ENCODE measurements around the gene MYH10.

GRCh38 chr17:8650119-8650499 lies 19.6 kb upstream of the MYH10 start:
- TF ChIP-seq, protein P1, sequence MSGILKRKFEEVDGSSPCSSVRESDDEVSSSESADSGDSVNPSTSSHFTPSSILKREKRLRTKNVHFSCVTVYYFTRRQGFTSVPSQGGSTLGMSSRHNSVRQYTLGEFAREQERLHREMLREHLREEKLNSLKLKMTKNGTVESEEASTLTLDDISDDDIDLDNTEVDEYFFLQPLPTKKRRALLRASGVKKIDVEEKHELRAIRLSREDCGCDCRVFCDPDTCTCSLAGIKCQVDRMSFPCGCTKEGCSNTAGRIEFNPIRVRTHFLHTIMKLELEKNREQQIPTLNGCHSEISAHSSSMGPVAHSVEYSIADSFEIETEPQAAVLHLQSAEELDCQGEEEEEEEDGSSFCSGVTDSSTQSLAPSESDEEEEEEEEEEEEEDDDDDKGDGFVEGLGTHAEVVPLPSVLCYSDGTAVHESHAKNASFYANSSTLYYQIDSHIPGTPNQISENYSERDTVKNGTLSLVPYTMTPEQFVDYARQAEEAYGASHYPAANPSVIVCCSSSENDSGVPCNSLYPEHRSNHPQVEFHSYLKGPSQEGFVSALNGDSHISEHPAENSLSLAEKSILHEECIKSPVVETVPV (CRISPR knock-in tag; IDR thresholded peaks at IDR 0.05), result no peak
- TF ChIP-seq ISL1 (CRISPR knock-in tag; IDR thresholded peaks at IDR 0.05), result no peak
- TF ChIP-seq TCF4 (CRISPR knock-in tag; IDR thresholded peaks at IDR 0.05; ENCODE audit: borderline replicate concordance), result no peak
- no peak for TF ChIP-seq RARB (CRISPR knock-in tag; IDR thresholded peaks at IDR 0.05)
- TF ChIP-seq ZFP30 (CRISPR knock-in tag; IDR thresholded peaks at IDR 0.05), result no peak
